GM23338 (cell line): ENCODE data around the gene TMEM119. TPM values are rescaled to one million over a fixed set of nuclear protein-coding genes. Genes with fewer than 3 reads are reported as not detected.

Source experiments
- ATAC-seq: fragments of 200-7000 bp; cut with Tn5 transposase; 3 replicates; pipeline ENCODE4 v1.9.1; 2020
- DNase-seq: peaks from one replicate; pipeline ENCODE4 v3.0.0-alpha.2; 2015; ENCODE audit warnings: low spot score
- H2AFZ ChIP-seq: fragments of 200-600 bp; sonication (generic); 2 replicates; pipeline ENCODE4 v1.8.0; 2016; ENCODE audit warnings: antibody characterized with exemption, mild to moderate bottlenecking, moderate library complexity
- H3F3A ChIP-seq: fragments of 200-600 bp; sonication (generic); replicated peaks from 2 replicates; pipeline ENCODE4 v1.8.0; 2017; ENCODE audit warnings: antibody characterized with exemption, mixed run types, low read depth
- H3K27ac ChIP-seq: fragments of 200-600 bp; sonication (generic); 2 replicates; pipeline ENCODE4 v1.6.1; 2016; ENCODE audit warnings: low read depth
- H3K27me3 ChIP-seq: fragments of 200-600 bp; sonication (generic); 2 replicates; pipeline ENCODE4 v1.8.0; 2016; ENCODE audit warnings: mild to moderate bottlenecking, mixed run types, moderate library complexity; ENCODE audit not compliant: insufficient read depth
- H3K36me3 ChIP-seq: fragments of 200-600 bp; sonication (generic); 2 replicates; pipeline ENCODE4 v1.8.0; 2016; ENCODE audit warnings: mild to moderate bottlenecking; ENCODE audit not compliant: insufficient read depth
- H3K4me1 ChIP-seq: fragments of 200-600 bp; sonication (generic); 2 replicates; pipeline ENCODE4 v1.8.0; 2016; ENCODE audit warnings: mild to moderate bottlenecking, moderate library complexity; ENCODE audit not compliant: insufficient read depth
- H3K4me2 ChIP-seq: fragments of 200-600 bp; sonication (generic); 2 replicates; pipeline ENCODE4 v1.7.1; 2017; ENCODE audit warnings: mixed run types
- H3K4me3 ChIP-seq: fragments of 200-600 bp; sonication (generic); 2 replicates; pipeline ENCODE4 v1.6.1; 2016; ENCODE audit warnings: mixed run types
- H3K79me2 ChIP-seq: fragments of 200-600 bp; sonication (generic); replicated peaks from 2 replicates; pipeline ENCODE4 v1.8.0; 2017; ENCODE audit warnings: mild to moderate bottlenecking; ENCODE audit not compliant: insufficient read depth
- H3K9me2 ChIP-seq: fragments of 200-600 bp; sonication (generic); 2 replicates; pipeline ENCODE4 v1.8.0; 2017; ENCODE audit not compliant: insufficient read depth
- H4K20me1 ChIP-seq: fragments of 200-600 bp; sonication (generic); replicated peaks from 2 replicates; pipeline ENCODE4 v1.8.0; 2017; ENCODE audit warnings: mild to moderate bottlenecking; ENCODE audit not compliant: insufficient read depth
- H3K27ac Mint-ChIP-seq: 2 replicates; pipeline ENCODE4 v1.8.0; 2020; ENCODE audit warnings: inconsistent platforms, mild to moderate bottlenecking, moderate library complexity, mixed read lengths
- H3K27me3 Mint-ChIP-seq: 3 replicates; pipeline ENCODE4 v1.8.0; 2022; ENCODE audit warnings: low read depth, mild to moderate bottlenecking, moderate library complexity, mixed read lengths, inconsistent platforms; ENCODE audit not compliant: insufficient read depth, poor library complexity
- H3K36me3 Mint-ChIP-seq: 3 replicates; pipeline ENCODE4 v1.8.0; 2021; ENCODE audit warnings: low read depth, mild to moderate bottlenecking, inconsistent platforms, moderate library complexity, mixed read lengths
- H3K4me1 Mint-ChIP-seq: 3 replicates; pipeline ENCODE4 v1.8.0; 2020; ENCODE audit warnings: mild to moderate bottlenecking, inconsistent platforms, mixed read lengths
- H3K4me3 Mint-ChIP-seq: 3 replicates; pipeline ENCODE4 v1.8.0; 2021; ENCODE audit warnings: moderate library complexity, mild to moderate bottlenecking, inconsistent platforms, mixed read lengths
- H3K9me3 Mint-ChIP-seq: 3 replicates; pipeline ENCODE4 v1.8.0; 2020; ENCODE audit warnings: moderate library complexity, mild to moderate bottlenecking, inconsistent platforms, mixed read lengths
- CREB1 ChIP-seq: fragments of 250-450 bp; sonication (Bioruptor Pico); IDR thresholded peaks from 2 replicates; pipeline ENCODE4 v1.5.0; 2020; ENCODE audit warnings: low read depth, mild to moderate bottlenecking, moderate library complexity
- EZH2 ChIP-seq: fragments of 200-600 bp; sonication (generic); IDR thresholded peaks from one replicate; pipeline ENCODE4 v1.8.0; 2017; ENCODE audit warnings: antibody characterized with exemption, mild to moderate bottlenecking, low read depth; ENCODE audit not compliant: unreplicated experiment
- EZH2phosphoT487 ChIP-seq: fragments of 200-600 bp; sonication (generic); IDR thresholded peaks from one replicate; pipeline ENCODE4 v1.8.1; 2018; ENCODE audit warnings: antibody characterized with exemption; ENCODE audit not compliant: unreplicated experiment
- JUNB ChIP-seq: IDR thresholded peaks from one replicate; pipeline ENCODE4 v1.6.1; 2016; ENCODE audit warnings: antibody characterized with exemption; ENCODE audit not compliant: unreplicated experiment
- NANOG ChIP-seq: IDR thresholded peaks from 2 replicates; pipeline ENCODE4 v1.6.1; 2016; ENCODE audit warnings: antibody characterized with exemption, borderline replicate concordance
- POLR2AphosphoS5 ChIP-seq: IDR thresholded peaks from 2 replicates; pipeline ENCODE4 v1.6.1; 2016; ENCODE audit warnings: antibody characterized with exemption, low read depth
- REST ChIP-seq: IDR thresholded peaks from one replicate; pipeline ENCODE4 v1.6.1; 2018; ENCODE audit warnings: antibody characterized with exemption; ENCODE audit not compliant: unreplicated experiment
- STAT1 ChIP-seq: IDR thresholded peaks from one replicate; pipeline ENCODE4 v1.6.1; 2016; ENCODE audit warnings: antibody characterized with exemption; ENCODE audit not compliant: unreplicated experiment
- ZNF114 ChIP-seq: fragments of 250-450 bp; sonication (Bioruptor Pico); IDR thresholded peaks from 2 replicates; pipeline ENCODE4 v1.5.0; 2020; ENCODE audit warnings: mild to moderate bottlenecking, moderate library complexity
- ZNF331 ChIP-seq: fragments of 250-450 bp; sonication (Bioruptor Pico); IDR thresholded peaks from 2 replicates; pipeline ENCODE4 v1.5.0; 2020; ENCODE audit warnings: low read depth, mild to moderate bottlenecking, moderate library complexity
- polyA plus RNA-seq: library from polyadenylated mRNA; unstranded; fragments of >200 nt; fragmentation: Nextera tagmentation; extraction: Ambion mirVana; gene quantifications from 2 replicates; pipeline ENCODE4 v1.2.1, GENCODE V29; 2016
- total RNA-seq: library from RNA; depleted of rRNA; stranded (reverse); fragments of >200 nt; shearing (Covaris generic); gene quantifications from 2 replicates; pipeline ENCODE4 v1.2.3, GENCODE V29; 2014
- TF ChIP-seq, protein P1 (sequence below): fragments of 250-450 bp; sonication (Bioruptor Pico); IDR thresholded peaks from 2 replicates; pipeline ENCODE4 v1.5.0; 2020; ENCODE audit warnings: mild to moderate bottlenecking, moderate library complexity
- TF ChIP-seq, protein P2 (sequence below): IDR thresholded peaks from 2 replicates; pipeline ENCODE4 v1.6.1; 2016; ENCODE audit warnings: antibody characterized with exemption
- TF ChIP-seq, protein P3 (sequence below), 2 experiments: fragments of 200-600 bp in 1 of 2; sonication (generic) in 1 of 2; conservative IDR thresholded peaks; 2 replicates each; pipeline versions ENCODE4 v1.5.1 to v1.6.1; 2016 to 2017; ENCODE audit warnings: antibody characterized with exemption in 2 of 2, low read depth in 2 of 2, mild to moderate bottlenecking in 2 of 2, moderate library complexity in 1 of 2

Gene TMEM119
- total and polyA plus RNA-seq, 2 experiments from 2014 or later, result 0.06 to 0.07 TPM

DNA sequence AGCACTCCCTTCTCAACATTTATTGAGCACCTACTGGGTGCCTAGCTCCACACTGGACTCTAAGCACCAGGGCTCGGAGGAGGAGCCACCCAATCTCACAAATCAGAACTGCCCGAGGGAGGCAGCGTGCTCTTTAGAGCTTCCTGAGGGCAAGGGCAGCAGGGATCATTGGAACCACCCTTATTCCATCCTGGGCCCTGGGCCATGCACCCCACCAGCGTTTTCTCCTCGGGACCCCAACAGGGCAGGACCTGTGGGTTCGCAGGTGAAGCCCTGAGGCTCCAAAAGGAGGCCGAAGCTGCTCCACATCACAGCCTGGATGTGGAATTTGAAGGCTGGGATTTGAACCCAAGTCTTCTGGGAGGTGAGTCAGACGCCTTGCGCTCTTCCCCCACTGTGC is 15.4 kb downstream of the TMEM119 start:
- Mint-ChIP-seq H3K4me3 (no peak overlapping the region), H3K36me3 (peaks cover 3% of the 10 kb centered on the region; the same call in 1 of the 3 replicates), H3K9me3 (peaks cover 10% of the 10 kb centered on the region; the same call in 2 of the 3 replicates), H3K27ac (no peak overlapping the region), H3K4me1 (peaks cover 3% of the 10 kb centered on the region; the same call in 1 of the 3 replicates), H3K27me3 (peaks cover 4% of the 10 kb centered on the region)
- Histone ChIP-seq H4K20me1 (no peaks in the 10 kb centered on the region), H2AFZ (no peak overlapping the region), H3K4me3 (no peak overlapping the region), H3K36me3 (no peaks in the 10 kb centered on the region), H3K9me2 (peaks cover 5% of the 10 kb centered on the region; the same call in 1 of the 2 replicates), H3F3A (no peaks in the 10 kb centered on the region), H3K4me1 (no peaks in the 10 kb centered on the region), H3K4me2 (no peak overlapping the region), H3K27ac (no peak overlapping the region), H3K79me2 (no peaks in the 10 kb centered on the region), H3K27me3 (no peaks in the 10 kb centered on the region)
- TF ChIP-seq, protein P1, sequence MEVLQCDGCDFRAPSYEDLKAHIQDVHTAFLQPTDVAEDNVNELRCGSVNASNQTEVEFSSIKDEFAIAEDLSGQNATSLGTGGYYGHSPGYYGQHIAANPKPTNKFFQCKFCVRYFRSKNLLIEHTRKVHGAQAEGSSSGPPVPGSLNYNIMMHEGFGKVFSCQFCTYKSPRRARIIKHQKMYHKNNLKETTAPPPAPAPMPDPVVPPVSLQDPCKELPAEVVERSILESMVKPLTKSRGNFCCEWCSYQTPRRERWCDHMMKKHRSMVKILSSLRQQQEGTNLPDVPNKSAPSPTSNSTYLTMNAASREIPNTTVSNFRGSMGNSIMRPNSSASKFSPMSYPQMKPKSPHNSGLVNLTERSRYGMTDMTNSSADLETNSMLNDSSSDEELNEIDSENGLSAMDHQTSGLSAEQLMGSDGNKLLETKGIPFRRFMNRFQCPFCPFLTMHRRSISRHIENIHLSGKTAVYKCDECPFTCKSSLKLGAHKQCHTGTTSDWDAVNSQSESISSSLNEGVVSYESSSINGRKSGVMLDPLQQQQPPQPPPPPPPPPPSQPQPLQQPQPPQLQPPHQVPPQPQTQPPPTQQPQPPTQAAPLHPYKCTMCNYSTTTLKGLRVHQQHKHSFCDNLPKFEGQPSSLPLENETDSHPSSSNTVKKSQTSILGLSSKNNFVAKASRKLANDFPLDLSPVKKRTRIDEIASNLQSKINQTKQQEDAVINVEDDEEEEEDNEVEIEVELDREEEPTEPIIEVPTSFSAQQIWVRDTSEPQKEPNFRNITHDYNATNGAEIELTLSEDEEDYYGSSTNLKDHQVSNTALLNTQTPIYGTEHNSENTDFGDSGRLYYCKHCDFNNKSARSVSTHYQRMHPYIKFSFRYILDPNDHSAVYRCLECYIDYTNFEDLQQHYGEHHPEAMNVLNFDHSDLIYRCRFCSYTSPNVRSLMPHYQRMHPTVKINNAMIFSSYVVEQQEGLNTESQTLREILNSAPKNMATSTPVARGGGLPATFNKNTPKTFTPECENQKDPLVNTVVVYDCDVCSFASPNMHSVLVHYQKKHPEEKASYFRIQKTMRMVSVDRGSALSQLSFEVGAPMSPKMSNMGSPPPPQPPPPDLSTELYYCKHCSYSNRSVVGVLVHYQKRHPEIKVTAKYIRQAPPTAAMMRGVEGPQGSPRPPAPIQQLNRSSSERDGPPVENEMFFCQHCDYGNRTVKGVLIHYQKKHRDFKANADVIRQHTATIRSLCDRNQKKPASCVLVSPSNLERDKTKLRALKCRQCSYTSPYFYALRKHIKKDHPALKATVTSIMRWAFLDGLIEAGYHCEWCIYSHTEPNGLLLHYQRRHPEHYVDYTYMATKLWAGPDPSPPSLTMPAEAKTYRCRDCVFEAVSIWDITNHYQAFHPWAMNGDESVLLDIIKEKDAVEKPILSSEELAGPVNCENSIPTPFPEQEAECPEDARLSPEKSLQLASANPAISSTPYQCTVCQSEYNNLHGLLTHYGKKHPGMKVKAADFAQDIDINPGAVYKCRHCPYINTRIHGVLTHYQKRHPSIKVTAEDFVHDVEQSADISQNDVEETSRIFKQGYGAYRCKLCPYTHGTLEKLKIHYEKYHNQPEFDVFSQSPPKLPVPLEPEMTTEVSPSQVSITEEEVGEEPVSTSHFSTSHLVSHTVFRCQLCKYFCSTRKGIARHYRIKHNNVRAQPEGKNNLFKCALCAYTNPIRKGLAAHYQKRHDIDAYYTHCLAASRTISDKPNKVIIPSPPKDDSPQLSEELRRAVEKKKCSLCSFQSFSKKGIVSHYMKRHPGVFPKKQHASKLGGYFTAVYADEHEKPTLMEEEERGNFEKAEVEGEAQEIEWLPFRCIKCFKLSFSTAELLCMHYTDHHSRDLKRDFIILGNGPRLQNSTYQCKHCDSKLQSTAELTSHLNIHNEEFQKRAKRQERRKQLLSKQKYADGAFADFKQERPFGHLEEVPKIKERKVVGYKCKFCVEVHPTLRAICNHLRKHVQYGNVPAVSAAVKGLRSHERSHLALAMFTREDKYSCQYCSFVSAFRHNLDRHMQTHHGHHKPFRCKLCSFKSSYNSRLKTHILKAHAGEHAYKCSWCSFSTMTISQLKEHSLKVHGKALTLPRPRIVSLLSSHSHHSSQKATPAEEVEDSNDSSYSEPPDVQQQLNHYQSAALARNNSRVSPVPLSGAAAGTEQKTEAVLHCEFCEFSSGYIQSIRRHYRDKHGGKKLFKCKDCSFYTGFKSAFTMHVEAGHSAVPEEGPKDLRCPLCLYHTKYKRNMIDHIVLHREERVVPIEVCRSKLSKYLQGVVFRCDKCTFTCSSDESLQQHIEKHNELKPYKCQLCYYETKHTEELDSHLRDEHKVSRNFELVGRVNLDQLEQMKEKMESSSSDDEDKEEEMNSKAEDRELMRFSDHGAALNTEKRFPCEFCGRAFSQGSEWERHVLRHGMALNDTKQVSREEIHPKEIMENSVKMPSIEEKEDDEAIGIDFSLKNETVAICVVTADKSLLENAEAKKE (CRISPR knock-in tag), result no peak
- TF ChIP-seq, protein P2, sequence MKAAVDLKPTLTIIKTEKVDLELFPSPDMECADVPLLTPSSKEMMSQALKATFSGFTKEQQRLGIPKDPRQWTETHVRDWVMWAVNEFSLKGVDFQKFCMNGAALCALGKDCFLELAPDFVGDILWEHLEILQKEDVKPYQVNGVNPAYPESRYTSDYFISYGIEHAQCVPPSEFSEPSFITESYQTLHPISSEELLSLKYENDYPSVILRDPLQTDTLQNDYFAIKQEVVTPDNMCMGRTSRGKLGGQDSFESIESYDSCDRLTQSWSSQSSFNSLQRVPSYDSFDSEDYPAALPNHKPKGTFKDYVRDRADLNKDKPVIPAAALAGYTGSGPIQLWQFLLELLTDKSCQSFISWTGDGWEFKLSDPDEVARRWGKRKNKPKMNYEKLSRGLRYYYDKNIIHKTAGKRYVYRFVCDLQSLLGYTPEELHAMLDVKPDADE, result no peak
- TF ChIP-seq EZH2, result no peak
- no peak for TF ChIP-seq POLR2AphosphoS5
- no peak for TF ChIP-seq NANOG
- TF ChIP-seq JUNB, result no peak
- TF ChIP-seq, protein P3, sequence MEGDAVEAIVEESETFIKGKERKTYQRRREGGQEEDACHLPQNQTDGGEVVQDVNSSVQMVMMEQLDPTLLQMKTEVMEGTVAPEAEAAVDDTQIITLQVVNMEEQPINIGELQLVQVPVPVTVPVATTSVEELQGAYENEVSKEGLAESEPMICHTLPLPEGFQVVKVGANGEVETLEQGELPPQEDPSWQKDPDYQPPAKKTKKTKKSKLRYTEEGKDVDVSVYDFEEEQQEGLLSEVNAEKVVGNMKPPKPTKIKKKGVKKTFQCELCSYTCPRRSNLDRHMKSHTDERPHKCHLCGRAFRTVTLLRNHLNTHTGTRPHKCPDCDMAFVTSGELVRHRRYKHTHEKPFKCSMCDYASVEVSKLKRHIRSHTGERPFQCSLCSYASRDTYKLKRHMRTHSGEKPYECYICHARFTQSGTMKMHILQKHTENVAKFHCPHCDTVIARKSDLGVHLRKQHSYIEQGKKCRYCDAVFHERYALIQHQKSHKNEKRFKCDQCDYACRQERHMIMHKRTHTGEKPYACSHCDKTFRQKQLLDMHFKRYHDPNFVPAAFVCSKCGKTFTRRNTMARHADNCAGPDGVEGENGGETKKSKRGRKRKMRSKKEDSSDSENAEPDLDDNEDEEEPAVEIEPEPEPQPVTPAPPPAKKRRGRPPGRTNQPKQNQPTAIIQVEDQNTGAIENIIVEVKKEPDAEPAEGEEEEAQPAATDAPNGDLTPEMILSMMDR (conservative IDR thresholded peaks at IDR 0.05; ENCODE audit: low read depth in 2 of 2), result no peak
- TF ChIP-seq ZNF114 (CRISPR knock-in tag), result no peak
- TF ChIP-seq EZH2phosphoT487, result no peak
- TF ChIP-seq ZNF331, result no peak
- no peak for TF ChIP-seq REST
- TF ChIP-seq STAT1, result no peak
- no peak for TF ChIP-seq CREB1 (CRISPR knock-in tag)
- ATAC-seq (no peak), DNase-seq (no peak)
